Mucosa of stomach (tissue), 1 donor: ENCODE data around the gene CERS6.

Source experiments
- H3K27me3 ChIP-seq: one replicate; pipeline ENCODE4 v1.7.0; 2013; ENCODE audit warnings: mild to moderate bottlenecking, low read length; ENCODE audit not compliant: control insufficient read depth, insufficient read depth
- H3K36me3 ChIP-seq: one replicate; pipeline ENCODE4 v1.7.0; 2013; ENCODE audit warnings: low read length; ENCODE audit not compliant: control insufficient read depth, insufficient read depth
- H3K4me1 ChIP-seq: one replicate; pipeline ENCODE4 v1.7.0; 2013; ENCODE audit warnings: mild to moderate bottlenecking, low read length; ENCODE audit not compliant: control insufficient read depth, insufficient read depth
- H3K4me3 ChIP-seq: one replicate; pipeline ENCODE4 v1.7.0; 2013; ENCODE audit warnings: low read length
- H3K9ac ChIP-seq: one replicate; pipeline ENCODE4 v1.7.0; 2013; ENCODE audit warnings: mild to moderate bottlenecking, low read length, moderate library complexity
- H3K9me3 ChIP-seq: one replicate; pipeline ENCODE4 v1.7.0; 2013; ENCODE audit warnings: mild to moderate bottlenecking, low read length, moderate library complexity; ENCODE audit not compliant: control insufficient read depth
- donor health status: Pancreatic carcinoma.

Gene CERS6

GRCh38 chr2:168448980-168449379 is 7.1 kb upstream of the CERS6 start:
- Histone ChIP-seq H3K27me3 (no peaks in the 10 kb centered on the region), H3K4me1 (peaks cover 7% of the 10 kb centered on the region), H3K4me3 (no peak overlapping the region), H3K9ac (no peak overlapping the region), H3K36me3 (no peaks in the 10 kb centered on the region), H3K9me3 (no peaks in the 10 kb centered on the region)

- H3K9me3 ChIP-seq, result no peaks in the 10 kb centered on the region
Measured at GRCh38 chr2:168449419-168449818, 6.7 kb upstream of the CERS6 start.

GRCh38 chr2:168450171-168450570 is 5.9 kb upstream of the CERS6 start:
- Histone ChIP-seq H3K4me3 (no peak overlapping the region), H3K27me3 (no peaks in the 10 kb centered on the region), H3K4me1 (peaks cover 10% of the 10 kb centered on the region), H3K9ac (no peak overlapping the region), H3K36me3 (no peaks in the 10 kb centered on the region), H3K9me3 (no peaks in the 10 kb centered on the region)

More at GRCh38 chr2:168449419-168449818, 6.7 kb upstream of the CERS6 start:
- no peaks in the 10 kb centered on the region for H3K36me3 ChIP-seq
- peaks cover 7% of the 10 kb centered on the region for H3K4me1 ChIP-seq
- H3K27me3 ChIP-seq, result no peaks in the 10 kb centered on the region
- H3K9ac ChIP-seq, result no peak overlapping the region
- no peak overlapping the region for H3K4me3 ChIP-seq

- Histone ChIP-seq H3K27me3 (no peaks in the 10 kb centered on the region), H3K9ac (no peak overlapping the region), H3K4me1 (peaks cover 13% of the 10 kb centered on the region), H3K36me3 (no peaks in the 10 kb centered on the region), H3K4me3 (no peak overlapping the region), H3K9me3 (no peaks in the 10 kb centered on the region)
Measured at GRCh38 chr2:168450732-168451131, 5.3 kb upstream of the CERS6 start.

GRCh38 chr2:168452781-168453180 is 3.3 kb upstream of the CERS6 start:
- no peak overlapping the region for H3K9ac ChIP-seq
- H3K27me3 ChIP-seq, result no peaks in the 10 kb centered on the region
- no peaks in the 10 kb centered on the region for H3K36me3 ChIP-seq
- no peaks in the 10 kb centered on the region for H3K9me3 ChIP-seq
- no peak overlapping the region for H3K4me3 ChIP-seq
- H3K4me1 ChIP-seq, result peaks cover 13% of the 10 kb centered on the region

- H3K9ac ChIP-seq, result no peak overlapping the region
- no peak overlapping the region for H3K4me3 ChIP-seq
- H3K36me3 ChIP-seq, result no peaks in the 10 kb centered on the region
- no peaks in the 10 kb centered on the region for H3K27me3 ChIP-seq
- no peaks in the 10 kb centered on the region for H3K9me3 ChIP-seq
- peaks cover 13% of the 10 kb centered on the region for H3K4me1 ChIP-seq
Measured at GRCh38 chr2:168453404-168453803, 2.7 kb upstream of the CERS6 start.

GRCh38 chr2:168454737-168455644 is 1.1 kb upstream of the CERS6 start:
- no peaks in the 10 kb centered on the region for H3K36me3 ChIP-seq
- no peaks in the 10 kb centered on the region for H3K9me3 ChIP-seq
- H3K4me3 ChIP-seq, result peak overlapping the region; percentile 48
- peaks cover 21% of the 10 kb centered on the region for H3K4me1 ChIP-seq
- peak overlapping the region; percentile 76 for H3K9ac ChIP-seq
- no peaks in the 10 kb centered on the region for H3K27me3 ChIP-seq

GRCh38 chr2:168456521-168457189 is 583 bp downstream of the CERS6 start:
- Histone ChIP-seq H3K4me1 (peaks cover 14% of the 10 kb centered on the region), H3K36me3 (no peaks in the 10 kb centered on the region), H3K27me3 (no peaks in the 10 kb centered on the region), H3K4me3 (peak overlapping the region; percentile 84), H3K9me3 (no peaks in the 10 kb centered on the region), H3K9ac (peak overlapping the region; percentile 85)

GRCh38 chr2:168457190-168457895 is 1.3 kb downstream of the CERS6 start:
- Histone ChIP-seq H3K4me3 (peak overlapping the region; percentile 84), H3K4me1 (peaks cover 14% of the 10 kb centered on the region), H3K9ac (peak overlapping the region; percentile 85), H3K9me3 (no peaks in the 10 kb centered on the region), H3K36me3 (no peaks in the 10 kb centered on the region), H3K27me3 (no peaks in the 10 kb centered on the region)

GRCh38 chr2:168458139-168458538 is 2.1 kb downstream of the CERS6 start:
- H3K9ac ChIP-seq, result no peak overlapping the region
- no peaks in the 10 kb centered on the region for H3K9me3 ChIP-seq
- peaks cover 14% of the 10 kb centered on the region for H3K4me1 ChIP-seq
- no peaks in the 10 kb centered on the region for H3K36me3 ChIP-seq
- H3K27me3 ChIP-seq, result no peaks in the 10 kb centered on the region
- H3K4me3 ChIP-seq, result no peak overlapping the region

- Histone ChIP-seq H3K4me3 (no peak overlapping the region), H3K36me3 (no peaks in the 10 kb centered on the region), H3K9me3 (no peaks in the 10 kb centered on the region)
Measured at GRCh38 chr2:168459256-168459655, 3.2 kb downstream of the CERS6 start.

GRCh38 chr2:168460571-168460970 is 4.5 kb downstream of the CERS6 start:
- no peaks in the 10 kb centered on the region for H3K36me3 ChIP-seq
- H3K4me3 ChIP-seq, result no peak overlapping the region
- H3K9ac ChIP-seq, result no peak overlapping the region
- no peaks in the 10 kb centered on the region for H3K9me3 ChIP-seq
- no peaks in the 10 kb centered on the region for H3K27me3 ChIP-seq
- H3K4me1 ChIP-seq, result peaks cover 15% of the 10 kb centered on the region

More at GRCh38 chr2:168459256-168459655, 3.2 kb downstream of the CERS6 start:
- Histone ChIP-seq H3K27me3 (no peaks in the 10 kb centered on the region), H3K9ac (no peak overlapping the region), H3K4me1 (peaks cover 14% of the 10 kb centered on the region)
